IMR-90 (cell line): ENCODE data around the gene ALDOA. TPM values are rescaled to one million over a fixed set of nuclear protein-coding genes. Genes with fewer than 3 reads are reported as not detected.

Experiments used
- ATAC-seq: fragments of 200-7000 bp; cut with Tn5 transposase; 2 replicates; pipeline ENCODE4 v1.9.1; 2020; ENCODE audit warnings: low read depth, mild to moderate bottlenecking, moderate library complexity
- BruUV-seq: library from RNA; stranded (reverse); fragments of 400-500 nt; replicated peaks from 2 replicates; lab custom pipeline; 2021; lab: Mats Ljungman, UMichigan
- CTCF ChIA-PET: fragments of 300-600 bp; formaldehyde crosslinking; extraction: SDS; loops from one replicate; lab custom pipeline; 2021; ENCODE audit warnings: antibody characterized with exemption; lab: Yijun Ruan, JAX
- POLR2A ChIA-PET: fragments of 300-600 bp; sonication (Branson Sonifier 250); formaldehyde crosslinking; loops from one replicate; lab custom pipeline; 2022; ENCODE audit warnings: antibody characterized with exemption; ENCODE audit not compliant: unreplicated experiment; lab: Charles Lee
- DNase-seq: peaks from one replicate; pipeline ENCODE4 v3.0.0; 2013
- H2AFZ ChIP-seq: replicated peaks from 2 replicates; pipeline ENCODE3; 2013; ENCODE audit warnings: low read length, mild to moderate bottlenecking; ENCODE audit not compliant: poor library complexity
- H2AK5ac ChIP-seq: 2 replicates; pipeline ENCODE4 v1.6.1; 2013; ENCODE audit warnings: low read depth, low read length, inconsistent platforms
- H2AK9ac ChIP-seq: replicated peaks from 2 replicates; pipeline ENCODE3; 2013; ENCODE audit warnings: mild to moderate bottlenecking, low read depth, low read length, moderate library complexity; ENCODE audit not compliant: poor library complexity
- H2BK120ac ChIP-seq: 2 replicates; pipeline ENCODE4 v1.6.1; 2013; ENCODE audit warnings: low read depth, low read length, inconsistent platforms
- H2BK15ac ChIP-seq: 3 replicates; pipeline ENCODE4 v1.6.1; 2013; ENCODE audit warnings: low read depth, low read length, inconsistent platforms
- H2BK20ac ChIP-seq: 2 replicates; pipeline ENCODE4 v1.6.1; 2013; ENCODE audit warnings: low read depth, mild to moderate bottlenecking, inconsistent platforms, low read length, moderate library complexity
- H2BK5ac ChIP-seq: 2 replicates; pipeline ENCODE4 v1.6.1; 2013; ENCODE audit warnings: mild to moderate bottlenecking, low read depth, low read length, inconsistent platforms; ENCODE audit not compliant: poor library complexity, severe bottlenecking
- H3K14ac ChIP-seq: replicated peaks from 2 replicates; pipeline ENCODE4 v1.6.1; 2013; ENCODE audit warnings: low read depth, low read length, inconsistent platforms
- H3K18ac ChIP-seq: 2 replicates; pipeline ENCODE4 v1.6.1; 2013; ENCODE audit warnings: low read depth, low read length, control low read depth
- H3K23ac ChIP-seq: 2 replicates; pipeline ENCODE4 v1.6.1; 2013; ENCODE audit warnings: low read depth, low read length, inconsistent platforms
- H3K27ac ChIP-seq: 2 replicates; pipeline ENCODE4 v1.5.1; 2013; ENCODE audit warnings: mild to moderate bottlenecking, control low read depth, low read length; ENCODE audit not compliant: insufficient read depth
- H3K27me3 ChIP-seq: 2 replicates; pipeline ENCODE4 v1.6.1; 2013; ENCODE audit warnings: low read length; ENCODE audit not compliant: control insufficient read depth, insufficient read depth
- H3K36me3 ChIP-seq: 2 replicates; pipeline ENCODE4 v1.6.1; 2013; ENCODE audit warnings: low read length, mixed read lengths; ENCODE audit not compliant: control insufficient read depth, insufficient read depth
- H3K4ac ChIP-seq: 2 replicates; pipeline ENCODE4 v1.6.1; 2013; ENCODE audit warnings: low read depth, low read length, inconsistent platforms
- H3K4me1 ChIP-seq: 2 replicates; pipeline ENCODE4 v1.6.1; 2013; ENCODE audit warnings: low read length, mixed read lengths; ENCODE audit not compliant: control insufficient read depth, insufficient read depth
- H3K4me2 ChIP-seq: 2 replicates; pipeline ENCODE4 v1.6.1; 2013; ENCODE audit warnings: low read depth, mild to moderate bottlenecking, control low read depth, low read length, moderate library complexity
- H3K4me3 ChIP-seq: 2 replicates; pipeline ENCODE4 v1.5.1; 2013; ENCODE audit warnings: low read depth, mild to moderate bottlenecking, control low read depth, low read length, moderate library complexity; ENCODE audit not compliant: insufficient read depth
- H3K56ac ChIP-seq: 2 replicates; pipeline ENCODE4 v1.6.1; 2013; ENCODE audit warnings: low read length, inconsistent platforms; ENCODE audit not compliant: insufficient read depth; ENCODE audit errors: extremely low read depth
- H3K79me1 ChIP-seq, 2 experiments: 2 replicates each; pipeline ENCODE4 v1.6.1; 2013; ENCODE audit warnings: low read length in 2 of 2, inconsistent platforms in 1 of 2, low read depth in 1 of 2
- H3K9ac ChIP-seq: 2 replicates; pipeline ENCODE4 v1.6.1; 2013; ENCODE audit warnings: low read depth, low read length, control low read depth
- H3K9me1 ChIP-seq: 2 replicates; pipeline ENCODE4 v1.6.1; 2013; ENCODE audit warnings: low read length, inconsistent platforms; ENCODE audit not compliant: insufficient read depth
- H3K9me3 ChIP-seq: 2 replicates; pipeline ENCODE4 v1.6.1; 2013; ENCODE audit warnings: low read length; ENCODE audit not compliant: control insufficient read depth, insufficient read depth
- H4K20me1 ChIP-seq: 2 replicates; pipeline ENCODE4 v1.6.1; 2013; ENCODE audit warnings: low read length, inconsistent platforms; ENCODE audit not compliant: insufficient read depth
- H4K5ac ChIP-seq: 2 replicates; pipeline ENCODE4 v1.6.1; 2013; ENCODE audit warnings: mild to moderate bottlenecking, low read depth, low read length, control low read depth
- H4K8ac ChIP-seq, 2 experiments: 2 replicates each; pipeline ENCODE4 v1.6.1; 2013; ENCODE audit warnings: low read depth in 2 of 2, low read length in 2 of 2, control low read depth in 1 of 2, inconsistent platforms in 1 of 2
- H4K91ac ChIP-seq: 2 replicates; pipeline ENCODE4 v1.6.1; 2013; ENCODE audit warnings: low read depth, low read length, inconsistent platforms; ENCODE audit not compliant: insufficient read depth
- BHLHE40 ChIP-seq: fragments of 150-350 bp; IDR thresholded peaks from 2 replicates; pipeline ENCODE4 v1.6.1; 2016; ENCODE audit warnings: mild to moderate bottlenecking, low read depth, low read length
- CEBPB ChIP-seq: IDR thresholded peaks from 2 replicates; pipeline ENCODE4 v1.6.1; 2012; ENCODE audit warnings: low read depth, low read length, improper control_type of control experiment
- CHD1 ChIP-seq: IDR thresholded peaks from 2 replicates; pipeline ENCODE4 v1.6.1; 2012; ENCODE audit warnings: low read depth, low read length, improper control_type of control experiment
- MAFK ChIP-seq: IDR thresholded peaks from 2 replicates; pipeline ENCODE4 v1.6.1; 2012; ENCODE audit warnings: low read depth, low read length, improper control_type of control experiment
- MAZ ChIP-seq: IDR thresholded peaks from 2 replicates; pipeline ENCODE4 v1.6.1; 2012; ENCODE audit warnings: low read depth, mild to moderate bottlenecking, low read length, improper control_type of control experiment, moderate library complexity, borderline replicate concordance
- MXI1 ChIP-seq: IDR thresholded peaks from 2 replicates; pipeline ENCODE4 v1.6.1; 2012; ENCODE audit warnings: low read depth, mild to moderate bottlenecking, low read length, moderate library complexity, borderline replicate concordance
- RFX5 ChIP-seq: IDR thresholded peaks from 2 replicates; pipeline ENCODE4 v1.8.0; 2012; ENCODE audit warnings: low read depth, mild to moderate bottlenecking, low read length, moderate library complexity
- SMC3 ChIP-seq: fragments of 150-350 bp; IDR thresholded peaks from 2 replicates; pipeline ENCODE4 v1.6.1; 2016; ENCODE audit warnings: low read depth, mild to moderate bottlenecking, antibody characterized with exemption, low read length, moderate library complexity
- WGBS, 2 experiments: methylation state at CpG; one replicate each; pipeline versions ENCODE4 v1.1.5 to v1.1.7; 2013; ENCODE audit warnings: missing lambda C conversion rate in 2 of 2; ENCODE audit not compliant: insufficient read length in 1 of 2; ENCODE audit errors: extremely low coverage in 2 of 2; 5-methylcytosine and 5-hydroxymethylcytosine counted together
- dilution Hi-C: fragments of 300-500 bp; cut with HindIII; formaldehyde crosslinking; loops from one replicate; pipeline ENCODE4 v1.14.3; 2018; ENCODE audit warnings: low sequenced_read_pairs; ENCODE audit not compliant: unreplicated experiment
- in situ Hi-C: fragments of 300-500 bp; cut with MboI; formaldehyde crosslinking; loops from 3 replicates; pipeline ENCODE4 v1.14.3; 2019; ENCODE audit warnings: low sequenced_read_pairs, inconsistent platforms, mixed read lengths
- intact Hi-C: fragments of 100-400 bp; cut with micrococcal nuclease; formaldehyde crosslinking; loops from 2 replicates; pipeline ENCODE4 v1.10.0; 2022
- polyA plus RNA-seq, 3 experiments: library from polyadenylated mRNA; depleted of rRNA; stranded (reverse); fragments of >200 nt; gene quantifications; 2 replicates each; pipeline ENCODE4 v1.2.3, GENCODE V29; 2012; ENCODE audit warnings: low replicate concordance in 1 of 3
- total RNA-seq: library from RNA; depleted of rRNA; stranded (reverse); fragments of >200 nt; gene quantifications from 2 replicates; pipeline ENCODE4 v1.2.3, GENCODE V29; 2012
- TF ChIP-seq, protein P1 (sequence below): fragments of 150-350 bp; IDR thresholded peaks from 2 replicates; pipeline ENCODE4 v1.6.1; 2017; ENCODE audit warnings: mild to moderate bottlenecking, antibody characterized with exemption, low read length, low read depth
- TF ChIP-seq, protein P2 (sequence below): conservative IDR thresholded peaks from 2 replicates; pipeline ENCODE4 v1.5.1; 2012; ENCODE audit warnings: mild to moderate bottlenecking, low read depth, low read length, improper control_type of control experiment

Gene ALDOA
- total and polyA plus RNA-seq, 2 of the 4 experiments (the other 2 are of a cell fraction) = 1,697 to 1,990 TPM

DNA sequence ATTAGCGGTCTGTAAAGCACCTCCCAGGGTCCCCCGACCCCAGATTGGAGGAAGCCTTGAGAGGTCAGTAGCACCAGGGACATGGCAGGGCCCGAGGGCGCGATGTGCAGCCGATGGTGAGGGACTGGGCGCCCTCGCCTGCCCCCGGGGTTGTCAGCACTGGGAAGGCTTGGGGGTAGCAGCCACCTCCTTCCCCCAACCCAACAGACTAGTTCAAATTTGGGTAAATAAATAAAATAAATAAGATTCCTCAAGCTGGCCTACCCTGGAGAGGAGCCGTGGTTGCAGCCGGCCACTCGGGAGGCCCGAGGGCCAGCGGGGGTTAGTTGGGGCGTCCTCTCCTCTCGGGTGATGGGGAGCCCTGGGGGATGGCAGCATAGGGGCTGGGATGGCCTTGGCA is 41.1 kb upstream of the ALDOA start:
- Histone ChIP-seq H2BK5ac (no peak overlapping the region), H3K14ac (no peak overlapping the region), H2BK120ac (no peak overlapping the region), H3K9me1 (no peaks in the 10 kb centered on the region), H3K4me2 (no peak overlapping the region), H3K9ac (no peak overlapping the region), H2BK15ac (no peak overlapping the region), H3K36me3 (no peaks in the 10 kb centered on the region), H3K9me3 (no peaks in the 10 kb centered on the region), H4K20me1 (0 out of 2 replicates have a peak, but pooled peaks cover 9% of the 10 kb centered on the region), H3K4me1 (no peaks in the 10 kb centered on the region), H3K18ac (no peak overlapping the region), H3K23ac (no peak overlapping the region), H3K27me3 (peaks cover 51% of the 10 kb centered on the region), H2AFZ (no peak overlapping the region), H4K5ac (no peak overlapping the region), H3K4me3 (no peak overlapping the region), H2AK5ac (no peak overlapping the region), H3K56ac (no peak overlapping the region), H4K8ac (no peak overlapping the region), H4K91ac (no peak overlapping the region), H2AK9ac (no peak overlapping the region), H3K79me1 (no peaks in the 10 kb centered on the region), H2BK20ac (no peak overlapping the region), H3K27ac (no peak overlapping the region), H3K4ac (no peak overlapping the region)
- ChIA-PET POLR2A (no interaction called here), CTCF (no interaction called here)
- TF ChIP-seq MXI1 (no peak), MAZ (no peak), BHLHE40 (no peak), MAFK (no peak), CEBPB (no peak), RFX5 (no peak), CHD1 (no peak), SMC3 (no peak)
- TF ChIP-seq, protein P1, sequence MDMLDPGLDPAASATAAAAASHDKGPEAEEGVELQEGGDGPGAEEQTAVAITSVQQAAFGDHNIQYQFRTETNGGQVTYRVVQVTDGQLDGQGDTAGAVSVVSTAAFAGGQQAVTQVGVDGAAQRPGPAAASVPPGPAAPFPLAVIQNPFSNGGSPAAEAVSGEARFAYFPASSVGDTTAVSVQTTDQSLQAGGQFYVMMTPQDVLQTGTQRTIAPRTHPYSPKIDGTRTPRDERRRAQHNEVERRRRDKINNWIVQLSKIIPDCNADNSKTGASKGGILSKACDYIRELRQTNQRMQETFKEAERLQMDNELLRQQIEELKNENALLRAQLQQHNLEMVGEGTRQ = no peak
- TF ChIP-seq, protein P2, sequence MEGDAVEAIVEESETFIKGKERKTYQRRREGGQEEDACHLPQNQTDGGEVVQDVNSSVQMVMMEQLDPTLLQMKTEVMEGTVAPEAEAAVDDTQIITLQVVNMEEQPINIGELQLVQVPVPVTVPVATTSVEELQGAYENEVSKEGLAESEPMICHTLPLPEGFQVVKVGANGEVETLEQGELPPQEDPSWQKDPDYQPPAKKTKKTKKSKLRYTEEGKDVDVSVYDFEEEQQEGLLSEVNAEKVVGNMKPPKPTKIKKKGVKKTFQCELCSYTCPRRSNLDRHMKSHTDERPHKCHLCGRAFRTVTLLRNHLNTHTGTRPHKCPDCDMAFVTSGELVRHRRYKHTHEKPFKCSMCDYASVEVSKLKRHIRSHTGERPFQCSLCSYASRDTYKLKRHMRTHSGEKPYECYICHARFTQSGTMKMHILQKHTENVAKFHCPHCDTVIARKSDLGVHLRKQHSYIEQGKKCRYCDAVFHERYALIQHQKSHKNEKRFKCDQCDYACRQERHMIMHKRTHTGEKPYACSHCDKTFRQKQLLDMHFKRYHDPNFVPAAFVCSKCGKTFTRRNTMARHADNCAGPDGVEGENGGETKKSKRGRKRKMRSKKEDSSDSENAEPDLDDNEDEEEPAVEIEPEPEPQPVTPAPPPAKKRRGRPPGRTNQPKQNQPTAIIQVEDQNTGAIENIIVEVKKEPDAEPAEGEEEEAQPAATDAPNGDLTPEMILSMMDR = no peak
- DNase-seq (no peak), ATAC-seq (no peak)
- WGBS, 2 experiments = 69% methylated on average over 3 of the region's 16 CpGs; no CpG with 5 or more reads in 1 of the 2 experiments
- BruUV-seq = no TSS peak
- dilution Hi-C loops = no loop called here
- intact Hi-C loops = loop anchor here (5.0 kb wide), 1 partner anchor 207 kb away; the partner anchor contains the start of gene PAGR1
- in situ Hi-C loops = loop anchor here (10.0 kb wide), 1 partner anchor 330 kb away; no protein-coding TSS in a partner anchor
